Gastrocnemius medialis (tissue), 4 donors: ENCODE data around the gene GSTO1.

Experiments used
- CTCF ChIP-seq, 5 experiments: fragments of 450-650 bp in 3 of 5; fragments of 200-600 bp in 2 of 5; sonication (generic) in 2 of 5; IDR thresholded peaks in 4 of 5; conservative IDR thresholded peaks in 1 of 5; 1 replicate in 4 of 5; 2 replicates in 1 of 5; pipeline ENCODE4 v1.5.1; 2016 to 2019; ENCODE audit warnings: antibody characterized with exemption in 5 of 5, mild to moderate bottlenecking in 3 of 5, moderate library complexity in 3 of 5
- POLR2A ChIP-seq, 2 donors: fragments of 450-650 bp; IDR thresholded peaks; one replicate each; pipeline ENCODE4 v1.6.1; 2017; ENCODE audit warnings: antibody characterized with exemption in 2 of 2, mild to moderate bottlenecking in 2 of 2, moderate library complexity in 2 of 2

- TF ChIP-seq CTCF (IDR thresholded peaks at IDR 0.05 in 4 of 5, conservative IDR thresholded peaks at IDR 0.05 in 1 of 5) (no peak), POLR2A (IDR thresholded peaks at IDR 0.05) (no peak)
Measured at GRCh38 chr10:104242545-104242944, 12.1 kb upstream of the GSTO1 start.
